Astrocyte (in vitro differentiated cells and primary cell): Measurements from ENCODE around the gene SLC66A2. TPM values are rescaled to one million over a fixed set of nuclear protein-coding genes. Genes with fewer than 3 reads are reported as not detected.

ENCODE experiments used
- DNase-seq: peaks from one replicate; pipeline ENCODE4 v3.0.0-alpha.2; 2010; ENCODE audit warnings: low read depth
- FAIRE-seq: peaks from 2 replicates; lab custom pipeline; 2011; peaks lifted over from hg19 to GRCh38; lab: Jason Lieb, UNC
- H2AFZ ChIP-seq: 2 replicates; pipeline ENCODE4 v1.6.0; 2012; ENCODE audit warnings: low read depth, low read length, inconsistent platforms
- H3K27ac ChIP-seq: 2 replicates; pipeline ENCODE4 v1.5.1; 2011; ENCODE audit warnings: low read depth, low read length, inconsistent platforms
- H3K27me3 ChIP-seq: 2 replicates; pipeline ENCODE4 v1.6.0; 2011; ENCODE audit warnings: low read length, inconsistent platforms; ENCODE audit not compliant: insufficient read depth
- H3K36me3 ChIP-seq: 2 replicates; pipeline ENCODE4 v1.5.1; 2011; ENCODE audit warnings: low read length, inconsistent platforms; ENCODE audit not compliant: insufficient read depth
- H3K4me1 ChIP-seq: 2 replicates; pipeline ENCODE4 v1.5.1; 2011; ENCODE audit warnings: low read length, inconsistent platforms; ENCODE audit not compliant: insufficient read depth
- H3K4me2 ChIP-seq: 2 replicates; pipeline ENCODE4 v1.6.0; 2012; ENCODE audit warnings: low read length, inconsistent platforms
- H3K4me3 ChIP-seq: 2 replicates; pipeline ENCODE4 v1.5.1; 2011; ENCODE audit warnings: low read depth, mild to moderate bottlenecking, low read length, inconsistent platforms; ENCODE audit not compliant: insufficient read depth
- H3K79me2 ChIP-seq: 2 replicates; pipeline ENCODE4 v1.6.0; 2012; ENCODE audit warnings: mild to moderate bottlenecking, low read length, inconsistent platforms; ENCODE audit not compliant: insufficient read depth
- H3K9ac ChIP-seq: 2 replicates; pipeline ENCODE4 v1.6.0; 2012; ENCODE audit warnings: mild to moderate bottlenecking, low read length, inconsistent platforms
- H3K9me3 ChIP-seq: 2 replicates; pipeline ENCODE4 v1.5.1; 2012; ENCODE audit warnings: low read depth, mild to moderate bottlenecking, low read length, inconsistent platforms; ENCODE audit not compliant: insufficient read depth
- H4K20me1 ChIP-seq: 2 replicates; pipeline ENCODE4 v1.6.0; 2012; ENCODE audit warnings: low read length, inconsistent platforms; ENCODE audit not compliant: insufficient read depth
- H3K27ac Mint-ChIP-seq: one replicate; pipeline ENCODE4 v1.8.0; 2021; ENCODE audit warnings: mild to moderate bottlenecking, mixed read lengths; ENCODE audit not compliant: unreplicated experiment
- H3K27me3 Mint-ChIP-seq: one replicate; pipeline ENCODE4 v1.8.0; 2021; ENCODE audit warnings: low read depth, mixed read lengths; ENCODE audit not compliant: unreplicated experiment
- H3K36me3 Mint-ChIP-seq: one replicate; pipeline ENCODE4 v1.8.0; 2021; ENCODE audit warnings: low read depth, mixed read lengths; ENCODE audit not compliant: unreplicated experiment
- H3K4me1 Mint-ChIP-seq: one replicate; pipeline ENCODE4 v1.8.0; 2021; ENCODE audit warnings: low read depth, mixed read lengths; ENCODE audit not compliant: unreplicated experiment
- H3K4me3 Mint-ChIP-seq: one replicate; pipeline ENCODE4 v1.8.0; 2021; ENCODE audit warnings: mild to moderate bottlenecking, moderate library complexity, mixed read lengths; ENCODE audit not compliant: unreplicated experiment
- H3K9me3 Mint-ChIP-seq: one replicate; pipeline ENCODE4 v1.8.0; 2021; ENCODE audit warnings: mild to moderate bottlenecking, mixed read lengths; ENCODE audit not compliant: unreplicated experiment
- EZH2 ChIP-seq: IDR thresholded peaks from 2 replicates; pipeline ENCODE4 v1.6.1; 2012; ENCODE audit warnings: mild to moderate bottlenecking, low read length, inconsistent platforms; ENCODE audit not compliant: insufficient read depth
- total RNA-seq: library from RNA; stranded (reverse); gene quantifications from 2 replicates; pipeline ENCODE4 v1.2.1, GENCODE V29; 2021
- TF ChIP-seq, protein P1 (sequence below): IDR thresholded peaks from 2 replicates; pipeline ENCODE4 v1.5.1; 2011; ENCODE audit warnings: low read depth, mild to moderate bottlenecking, inconsistent platforms, low read length, moderate library complexity; ENCODE audit not compliant: insufficient read depth

The SLC66A2 gene
- total RNA-seq, 1 donor from 2014 or later = 25.3 TPM

DNA sequence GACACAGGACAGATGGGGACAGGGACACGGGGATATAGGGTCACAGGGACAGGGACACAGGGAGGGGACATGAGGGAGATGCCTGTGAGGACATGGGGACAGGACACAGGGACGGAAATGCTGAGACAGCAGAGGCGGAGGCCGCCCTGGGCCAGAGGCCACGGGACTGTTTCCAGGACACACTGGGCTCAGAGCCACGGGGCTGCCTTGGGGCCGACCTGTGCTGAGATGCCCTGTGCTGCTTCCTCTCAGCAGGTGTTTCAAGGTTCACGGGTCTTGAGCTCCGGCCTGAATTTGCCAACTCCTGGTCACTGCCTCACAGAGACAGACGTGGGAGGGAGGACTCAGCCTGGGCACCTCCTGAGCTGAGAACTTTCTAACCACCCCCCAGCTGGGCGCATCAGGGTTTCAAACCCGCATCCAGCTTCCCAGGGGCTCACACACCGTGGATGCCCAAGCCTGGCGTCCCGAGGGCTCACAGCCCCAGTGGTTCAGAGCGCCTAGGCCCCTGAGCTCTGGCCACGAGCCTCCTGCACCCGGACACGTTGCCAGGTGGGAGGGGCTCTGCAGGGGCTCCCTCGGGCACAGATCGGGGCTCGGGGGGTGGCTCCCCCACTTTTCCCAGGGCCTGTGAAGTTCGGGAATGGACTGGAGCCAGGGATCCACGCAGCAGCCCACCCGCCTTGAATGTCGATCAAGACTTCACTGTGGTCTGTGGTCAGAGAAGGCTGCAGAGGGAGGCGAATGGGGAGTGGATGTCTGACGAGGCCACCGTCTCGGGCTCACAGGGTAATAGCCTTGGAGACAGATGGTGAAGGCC, 64.1 kb downstream of the SLC66A2 start:
- Mint-ChIP-seq H3K9me3 (peaks cover 23% of the 10 kb centered on the region), H3K27ac (no peak overlapping the region), H3K4me1 (no peaks in the 10 kb centered on the region), H3K4me3 (no peak overlapping the region), H3K27me3 (peaks cover 2% of the 10 kb centered on the region), H3K36me3 (no peaks in the 10 kb centered on the region)
- H3K27ac ChIP-seq = no peak overlapping the region
- no peaks in the 10 kb centered on the region for H3K36me3 ChIP-seq
- no peaks in the 10 kb centered on the region for H3K27me3 ChIP-seq
- H4K20me1 ChIP-seq = no peaks in the 10 kb centered on the region
- H3K4me3 ChIP-seq = no peak overlapping the region
- H3K4me2 ChIP-seq = no peak overlapping the region
- H3K9me3 ChIP-seq = peaks cover 8% of the 10 kb centered on the region
- no peaks in the 10 kb centered on the region for H3K4me1 ChIP-seq
- DNase-seq (no peak), FAIRE-seq (no peak)
- H3K79me2 ChIP-seq = no peaks in the 10 kb centered on the region
- H3K9ac ChIP-seq = no peak overlapping the region
- TF ChIP-seq EZH2 = no peak
- TF ChIP-seq, protein P1, sequence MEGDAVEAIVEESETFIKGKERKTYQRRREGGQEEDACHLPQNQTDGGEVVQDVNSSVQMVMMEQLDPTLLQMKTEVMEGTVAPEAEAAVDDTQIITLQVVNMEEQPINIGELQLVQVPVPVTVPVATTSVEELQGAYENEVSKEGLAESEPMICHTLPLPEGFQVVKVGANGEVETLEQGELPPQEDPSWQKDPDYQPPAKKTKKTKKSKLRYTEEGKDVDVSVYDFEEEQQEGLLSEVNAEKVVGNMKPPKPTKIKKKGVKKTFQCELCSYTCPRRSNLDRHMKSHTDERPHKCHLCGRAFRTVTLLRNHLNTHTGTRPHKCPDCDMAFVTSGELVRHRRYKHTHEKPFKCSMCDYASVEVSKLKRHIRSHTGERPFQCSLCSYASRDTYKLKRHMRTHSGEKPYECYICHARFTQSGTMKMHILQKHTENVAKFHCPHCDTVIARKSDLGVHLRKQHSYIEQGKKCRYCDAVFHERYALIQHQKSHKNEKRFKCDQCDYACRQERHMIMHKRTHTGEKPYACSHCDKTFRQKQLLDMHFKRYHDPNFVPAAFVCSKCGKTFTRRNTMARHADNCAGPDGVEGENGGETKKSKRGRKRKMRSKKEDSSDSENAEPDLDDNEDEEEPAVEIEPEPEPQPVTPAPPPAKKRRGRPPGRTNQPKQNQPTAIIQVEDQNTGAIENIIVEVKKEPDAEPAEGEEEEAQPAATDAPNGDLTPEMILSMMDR = no peak
- no peak overlapping the region for H2AFZ ChIP-seq

DNA sequence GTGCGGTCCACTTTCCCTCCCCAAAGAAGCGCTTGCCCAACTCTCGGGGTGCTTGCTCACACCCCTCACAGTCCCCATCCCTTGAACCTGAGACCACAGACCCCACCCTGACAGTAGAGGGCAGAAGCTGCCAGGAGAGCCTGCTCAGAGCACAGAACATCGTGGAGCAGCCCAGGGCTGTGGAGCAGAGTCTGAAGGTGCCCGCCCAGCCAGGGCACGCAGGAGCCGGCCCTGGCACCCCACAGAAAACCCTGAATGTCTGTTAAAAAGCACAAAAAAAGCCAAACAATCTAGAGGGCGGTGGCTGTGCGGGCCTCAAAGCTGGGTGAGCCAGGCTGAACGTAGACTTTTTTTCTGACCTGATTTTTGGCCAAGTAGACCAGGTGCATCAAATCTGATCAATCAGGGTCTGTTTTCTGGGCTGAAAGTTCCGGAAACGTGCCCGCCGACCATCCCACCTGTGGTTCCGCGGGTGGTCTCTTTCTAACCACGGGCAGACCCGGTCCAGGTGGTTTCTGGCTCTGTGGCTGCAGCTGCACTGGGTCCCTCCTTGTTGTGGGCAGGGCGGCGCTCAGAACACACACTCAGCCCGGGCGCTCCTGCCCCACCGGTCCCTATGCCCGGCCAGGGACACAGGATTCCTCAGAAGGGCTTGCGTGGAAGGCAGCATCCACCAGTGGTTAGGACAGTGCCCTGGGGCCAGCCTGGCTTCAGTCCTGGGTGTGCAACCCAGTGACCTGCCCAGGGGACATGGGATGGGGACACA, 66.3 kb downstream of the SLC66A2 start:
- Histone ChIP-seq H3K9ac (no peak overlapping the region), H3K4me1 (no peaks in the 10 kb centered on the region), H3K9me3 (peaks cover 3% of the 10 kb centered on the region), H3K27me3 (no peaks in the 10 kb centered on the region), H3K27ac (no peak overlapping the region), H3K4me3 (no peak overlapping the region), H2AFZ (no peak overlapping the region), H3K79me2 (no peaks in the 10 kb centered on the region), H3K36me3 (no peaks in the 10 kb centered on the region), H3K4me2 (no peak overlapping the region), H4K20me1 (no peaks in the 10 kb centered on the region)
- TF ChIP-seq EZH2 = no peak
- TF ChIP-seq, protein P1 = no peak
- DNase-seq (no peak), FAIRE-seq (no peak)
- H3K9me3 Mint-ChIP-seq = peaks cover 12% of the 10 kb centered on the region
- H3K4me1 Mint-ChIP-seq = no peaks in the 10 kb centered on the region
- H3K36me3 Mint-ChIP-seq = no peaks in the 10 kb centered on the region
- H3K4me3 Mint-ChIP-seq = no peak overlapping the region
- peaks cover 2% of the 10 kb centered on the region for H3K27me3 Mint-ChIP-seq
- no peak overlapping the region for H3K27ac Mint-ChIP-seq
